Activated T-helper 2 cell treated with anti-CD3 and anti-CD28 coated beads, Interferon-gamma antibody, Interleukin-2, Interleukin-4, amounts not matched to agents 10 μg/mL and 5 μg/mL and 100 μg/mL, durations not matched to agents 14 hours and 24 hours and 36 hours (primary cell): ENCODE data around the gene MRPL22. TPM values are rescaled to one million over a fixed set of nuclear protein-coding genes. Genes with fewer than 3 reads are reported as not detected.
A peak's percentile ranks its signal among the peaks of the same experiment; 100 is the strongest.
"Not testable (repeated sequence)": the region's sequence is repeated elsewhere in the genome, so short reads cannot be mapped to it uniquely, and the experiment has no call there.

Source experiments
- DNase-seq: peaks from one replicate; pipeline ENCODE4 v3.0.0; 2021; ENCODE audit warnings: low spot score
- H3K27ac Mint-ChIP-seq: one replicate; pipeline ENCODE4 v1.8.0; 2021; ENCODE audit warnings: mixed read lengths
- H3K27me3 Mint-ChIP-seq: one replicate; pipeline ENCODE4 v1.8.0; 2021; ENCODE audit warnings: low read depth, mixed read lengths
- H3K36me3 Mint-ChIP-seq: one replicate; pipeline ENCODE4 v1.8.0; 2021; ENCODE audit warnings: low read depth, mixed read lengths
- H3K4me1 Mint-ChIP-seq: one replicate; pipeline ENCODE4 v1.8.0; 2021; ENCODE audit warnings: low read depth, mixed read lengths
- H3K4me3 Mint-ChIP-seq: one replicate; pipeline ENCODE4 v1.8.0; 2021; ENCODE audit warnings: low read depth, mild to moderate bottlenecking, moderate library complexity, mixed read lengths
- H3K9me3 Mint-ChIP-seq: one replicate; pipeline ENCODE4 v1.8.0; 2021; ENCODE audit warnings: mixed read lengths
- intact Hi-C: fragments of 100-400 bp; cut with micrococcal nuclease; formaldehyde crosslinking; loops from one replicate; pipeline ENCODE4 v1.15.1; 2023
- total RNA-seq: library from RNA; stranded (reverse); gene quantifications from 2 replicates; pipeline ENCODE4 v1.2.3, GENCODE V29; 2022

MRPL22 gene
- total RNA-seq: 79.2 and 81.9 TPM in 2 replicates

- intact Hi-C loops: loop anchor here (1.0 to 10.0 kb wide), 2 partner anchors 186 to 496 kb away; partner anchors contain the start of genes LARP1 and SAP30L
Measured at GRCh38 chr5:154940772-154941620, at the start of gene MRPL22. Gene MRPL22, plus strand, starts transcription at chr5:154941073. Its CDS starts 38 bp downstream, at chr5:154941111.

GRCh38 chr5:154892369-154892771, 48.5 kb upstream of the MRPL22 start:
- Mint-ChIP-seq H3K4me3 (no peak overlapping the region), H3K9me3 (peaks cover 2% of the 10 kb centered on the region), H3K27me3 (no peaks in the 10 kb centered on the region), H3K4me1 (no peaks in the 10 kb centered on the region), H3K27ac (no peak overlapping the region), H3K36me3 (peaks cover 82% of the 10 kb centered on the region)
- no peak for DNase-seq
- intact Hi-C loops: no loop called here

More at GRCh38 chr5:154940772-154941620, at the start of gene MRPL22:
- Mint-ChIP-seq H3K4me1 (peaks cover 32% of the 10 kb centered on the region), H3K27me3 (no peaks in the 10 kb centered on the region), H3K9me3 (no peaks in the 10 kb centered on the region), H3K4me3 (peak within 1 kb of the TSS; percentile 98), H3K27ac (peak within 1 kb of the TSS; percentile 95), H3K36me3 (peaks cover 11% of the 10 kb centered on the region)
- peak; percentile 93 for DNase-seq

- intact Hi-C loops: no loop called here
Measured at GRCh38 chr5:154893381-154893780, 47.5 kb upstream of the MRPL22 start.

GRCh38 chr5:154895606-154896561, 45.0 kb upstream of the MRPL22 start:
- intact Hi-C loops: no loop called here
- Mint-ChIP-seq H3K4me1 (no peaks in the 10 kb centered on the region), H3K27ac (peak overlapping the region; percentile 8), H3K9me3 (no peaks in the 10 kb centered on the region), H3K36me3 (peaks cover 87% of the 10 kb centered on the region), H3K27me3 (no peaks in the 10 kb centered on the region), H3K4me3 (no peak overlapping the region)
- DNase-seq: no peak

More at GRCh38 chr5:154893381-154893780, 47.5 kb upstream of the MRPL22 start:
- Mint-ChIP-seq H3K4me1 (no peaks in the 10 kb centered on the region), H3K27me3 (no peaks in the 10 kb centered on the region), H3K27ac (no peak overlapping the region), H3K4me3 (no peak overlapping the region), H3K9me3 (no peaks in the 10 kb centered on the region), H3K36me3 (peaks cover 81% of the 10 kb centered on the region)
- no peak for DNase-seq

GRCh38 chr5:154896562-154897165, 44.2 kb upstream of the MRPL22 start:
- Mint-ChIP-seq H3K36me3 (peaks cover 81% of the 10 kb centered on the region), H3K4me1 (no peaks in the 10 kb centered on the region), H3K9me3 (no peaks in the 10 kb centered on the region), H3K27ac (no peak overlapping the region), H3K27me3 (no peaks in the 10 kb centered on the region), H3K4me3 (no peak overlapping the region)
- intact Hi-C loops: no loop called here
- DNase-seq: no peak

- H3K4me3 Mint-ChIP-seq: no peak overlapping the region
- H3K27me3 Mint-ChIP-seq: no peaks in the 10 kb centered on the region
- intact Hi-C loops: no loop called here
- H3K36me3 Mint-ChIP-seq: peaks cover 79% of the 10 kb centered on the region
- no peak overlapping the region for H3K27ac Mint-ChIP-seq
- DNase-seq: no peak
- no peaks in the 10 kb centered on the region for H3K4me1 Mint-ChIP-seq
- no peaks in the 10 kb centered on the region for H3K9me3 Mint-ChIP-seq
Measured at GRCh38 chr5:154898210-154898609, 42.7 kb upstream of the MRPL22 start.

GRCh38 chr5:154899151-154899816, 41.6 kb upstream of the MRPL22 start:
- intact Hi-C loops: no loop called here
- no peak overlapping the region for H3K27ac Mint-ChIP-seq

GRCh38 chr5:154900066-154900465, 40.8 kb upstream of the MRPL22 start:
- H3K27me3 Mint-ChIP-seq: no peaks in the 10 kb centered on the region
- H3K36me3 Mint-ChIP-seq: peaks cover 78% of the 10 kb centered on the region

More at GRCh38 chr5:154899151-154899816, 41.6 kb upstream of the MRPL22 start:
- H3K4me1 Mint-ChIP-seq: no peaks in the 10 kb centered on the region
- H3K9me3 Mint-ChIP-seq: no peaks in the 10 kb centered on the region
- no peak for DNase-seq
- no peak overlapping the region for H3K4me3 Mint-ChIP-seq
- H3K36me3 Mint-ChIP-seq: peaks cover 78% of the 10 kb centered on the region
- no peaks in the 10 kb centered on the region for H3K27me3 Mint-ChIP-seq

GRCh38 chr5:154901276-154901675, 39.6 kb upstream of the MRPL22 start:
- Mint-ChIP-seq H3K9me3 (no peaks in the 10 kb centered on the region), H3K27me3 (no peaks in the 10 kb centered on the region), H3K27ac (no peak overlapping the region), H3K36me3 (peaks cover 69% of the 10 kb centered on the region), H3K4me1 (no peaks in the 10 kb centered on the region), H3K4me3 (no peak overlapping the region)
- intact Hi-C loops: no loop called here
- DNase-seq: no peak

More at GRCh38 chr5:154900066-154900465, 40.8 kb upstream of the MRPL22 start:
- H3K9me3 Mint-ChIP-seq: no peaks in the 10 kb centered on the region
- no peak for DNase-seq
- intact Hi-C loops: no loop called here
- no peaks in the 10 kb centered on the region for H3K4me1 Mint-ChIP-seq
- no peak overlapping the region for H3K4me3 Mint-ChIP-seq
- H3K27ac Mint-ChIP-seq: no peak overlapping the region

- DNase-seq: no peak
- no peaks in the 10 kb centered on the region for H3K4me1 Mint-ChIP-seq
- H3K36me3 Mint-ChIP-seq: peaks cover 66% of the 10 kb centered on the region
- intact Hi-C loops: no loop called here
- H3K4me3 Mint-ChIP-seq: no peak overlapping the region
- no peak overlapping the region for H3K27ac Mint-ChIP-seq
- H3K27me3 Mint-ChIP-seq: no peaks in the 10 kb centered on the region
- no peaks in the 10 kb centered on the region for H3K9me3 Mint-ChIP-seq
Measured at GRCh38 chr5:154901913-154902312, 39.0 kb upstream of the MRPL22 start.

GRCh38 chr5:154905601-154906000, 35.3 kb upstream of the MRPL22 start:
- intact Hi-C loops, H3K4me1 Mint-ChIP-seq: not testable (repeated sequence)
- H3K36me3 Mint-ChIP-seq: peaks cover 61% of the 10 kb centered on the region

GRCh38 chr5:154916874-154917273, 24.0 kb upstream of the MRPL22 start:
- Mint-ChIP-seq H3K4me1 (no peaks in the 10 kb centered on the region), H3K27ac (no peak overlapping the region), H3K36me3 (peaks cover 53% of the 10 kb centered on the region), H3K4me3 (no peak overlapping the region), H3K27me3 (no peaks in the 10 kb centered on the region), H3K9me3 (no peaks in the 10 kb centered on the region)
- DNase-seq: no peak
- intact Hi-C loops: no loop called here

More at GRCh38 chr5:154905601-154906000, 35.3 kb upstream of the MRPL22 start:
- not testable (repeated sequence) for H3K4me3 Mint-ChIP-seq, H3K27ac Mint-ChIP-seq, H3K27me3 Mint-ChIP-seq, H3K9me3 Mint-ChIP-seq, DNase-seq
